HG03354 (cell line): Measurements from ENCODE around the gene PGAM5.
A peak's percentile ranks its signal among the peaks of the same experiment; 100 is the strongest.
"Not testable (repeated sequence)": the region's sequence is repeated elsewhere in the genome, so short reads cannot be mapped to it uniquely, and the experiment has no call there.

Source experiments
- ATAC-seq: cut with Tn5 transposase; IDR thresholded peaks from one replicate; pipeline ENCODE4 v1.9.1; 2021; ENCODE audit warnings: mild to moderate bottlenecking; ENCODE audit not compliant: unreplicated experiment, poor library complexity, severe bottlenecking

Gene PGAM5

DNA sequence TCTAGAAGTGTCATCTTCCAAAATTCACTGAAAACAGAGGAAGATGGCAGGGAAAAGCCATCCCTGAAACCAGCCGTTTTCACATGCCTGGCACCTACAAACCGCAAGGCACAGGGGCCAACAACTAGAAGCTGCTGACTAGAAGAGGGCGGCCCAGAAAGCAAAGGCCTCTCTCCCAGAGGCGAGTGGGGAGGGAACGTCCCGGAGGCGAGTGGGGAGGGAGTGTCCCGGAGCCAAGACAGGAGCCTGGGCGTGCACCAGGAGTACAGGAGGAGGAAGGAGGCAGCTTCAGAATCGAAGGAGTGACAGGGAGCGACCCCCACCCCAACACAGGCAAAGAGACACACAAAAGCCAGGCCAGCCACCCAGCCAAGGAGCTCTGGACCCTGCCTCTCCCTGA lies 30.0 kb downstream of the PGAM5 start:
- no peak for ATAC-seq

DNA sequence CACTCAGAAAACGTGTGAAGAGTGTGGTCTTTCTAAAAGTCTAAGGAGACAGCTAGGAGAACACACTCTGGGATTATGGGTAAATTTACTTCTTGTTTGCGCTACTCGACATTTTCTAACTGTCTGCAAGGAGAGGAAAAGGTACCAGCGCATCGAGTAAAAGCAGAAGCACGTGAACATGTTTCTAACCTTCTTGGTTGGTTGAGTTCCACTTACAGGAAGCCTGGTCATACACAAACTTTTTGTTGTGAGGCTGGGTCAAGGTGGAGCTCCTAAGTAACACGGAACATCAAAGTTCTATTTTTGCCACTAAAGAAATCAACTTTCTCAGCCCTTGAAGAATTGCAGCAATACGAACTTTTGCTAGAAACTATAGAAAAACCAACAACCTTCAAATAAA lies 31.0 kb downstream of the PGAM5 start:
- no peak for ATAC-seq

DNA sequence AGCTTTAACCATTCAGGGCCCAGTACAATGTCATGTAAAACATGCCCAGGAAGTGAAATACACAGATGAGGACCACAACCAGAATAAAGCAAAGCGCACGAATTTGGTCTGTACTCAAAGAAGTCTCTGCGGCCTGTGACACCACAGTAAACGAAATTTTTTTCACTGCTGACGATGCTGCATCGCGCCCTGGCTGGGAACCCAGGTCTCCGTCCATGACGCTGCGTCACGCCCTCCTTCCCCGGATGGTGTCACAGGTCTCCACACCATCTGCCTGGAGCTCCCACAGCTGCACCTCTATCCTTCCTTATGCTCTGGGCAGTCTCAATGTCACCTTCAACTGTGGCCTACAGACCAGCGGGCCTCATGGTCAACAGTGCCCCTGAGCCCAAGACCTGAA lies 33.2 kb downstream of the PGAM5 start:
- no peak for ATAC-seq

DNA sequence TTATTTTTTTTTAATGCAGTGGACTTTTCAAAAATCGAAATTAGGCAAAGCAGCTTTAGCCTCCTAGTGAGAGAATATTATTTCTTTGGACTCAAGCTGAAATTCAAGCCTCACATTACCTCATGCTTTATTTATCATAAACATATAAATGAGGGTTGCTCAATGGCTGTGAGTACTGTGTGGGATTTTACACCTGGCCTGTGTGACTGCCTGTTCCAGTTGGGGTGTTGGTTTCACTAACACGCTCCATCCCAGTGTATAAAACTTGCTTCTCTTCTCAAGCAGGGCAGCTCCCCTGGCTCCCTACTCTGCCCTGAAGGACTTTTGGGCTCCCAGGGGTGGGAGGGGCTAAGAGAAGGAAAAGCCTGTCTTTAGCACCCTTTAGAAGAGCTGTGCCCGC lies 36.0 kb downstream of the PGAM5 start:
- no peak for ATAC-seq

DNA sequence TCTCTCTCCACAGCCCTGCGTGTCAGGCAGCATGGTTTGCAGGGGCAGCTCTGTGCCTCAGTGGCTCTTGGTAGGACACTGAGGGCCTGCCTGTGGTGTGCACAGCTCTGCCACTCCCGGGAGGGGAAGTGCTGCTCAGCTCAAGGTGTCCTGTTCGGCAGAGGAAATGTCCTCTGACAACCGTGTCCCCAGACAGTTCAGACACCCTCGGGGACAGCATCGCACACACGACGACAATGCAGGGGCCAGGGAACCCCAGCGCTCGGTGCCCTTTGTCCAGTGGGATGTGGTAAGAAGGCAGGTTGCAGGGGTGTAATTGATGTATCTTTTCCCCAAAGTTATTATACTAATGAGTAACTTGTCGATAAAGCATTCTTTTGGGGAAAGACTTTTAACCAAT lies 36.8 kb downstream of the PGAM5 start:
- no peak for ATAC-seq

DNA sequence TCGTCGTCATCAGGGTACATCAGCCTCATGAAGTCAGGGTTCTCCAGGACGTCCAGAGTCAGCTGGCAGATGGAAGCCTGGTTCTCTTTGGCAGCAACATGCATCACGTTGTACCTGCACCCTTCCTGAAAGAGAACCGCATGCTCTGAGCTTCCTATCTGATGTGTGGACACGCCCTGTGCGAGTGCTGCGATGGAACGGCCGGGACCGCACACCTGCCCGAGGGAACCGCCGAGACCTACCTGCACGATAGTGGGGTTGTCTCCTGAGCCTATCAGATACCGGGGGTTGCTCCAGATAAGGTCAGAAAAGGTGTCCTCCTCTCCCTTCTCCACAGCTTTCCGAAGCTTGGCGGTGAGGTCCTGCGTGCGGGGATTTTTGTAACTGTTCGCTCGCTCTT lies 37.3 kb downstream of the PGAM5 start:
- ATAC-seq, result no peak

DNA sequence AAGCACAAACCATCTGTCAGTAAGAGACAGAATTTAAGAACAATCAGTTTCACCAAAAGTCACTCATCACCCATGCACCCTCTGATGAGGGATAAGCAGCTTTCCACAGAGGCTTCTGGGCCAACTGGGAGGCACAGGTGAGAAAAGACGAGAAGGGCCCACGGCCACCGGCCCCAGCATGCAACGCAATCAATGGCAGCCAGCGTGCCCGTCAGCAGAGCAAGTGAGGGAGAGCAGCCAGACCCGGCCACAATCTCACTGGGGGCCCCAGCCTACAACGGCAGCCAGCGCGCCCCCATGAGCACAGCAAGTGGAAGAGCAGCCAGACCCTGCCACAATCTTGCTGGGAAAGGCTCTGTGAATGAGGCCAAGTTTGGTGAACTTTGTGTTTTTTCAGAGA lies 37.7 kb downstream of the PGAM5 start:
- no peak for ATAC-seq

DNA sequence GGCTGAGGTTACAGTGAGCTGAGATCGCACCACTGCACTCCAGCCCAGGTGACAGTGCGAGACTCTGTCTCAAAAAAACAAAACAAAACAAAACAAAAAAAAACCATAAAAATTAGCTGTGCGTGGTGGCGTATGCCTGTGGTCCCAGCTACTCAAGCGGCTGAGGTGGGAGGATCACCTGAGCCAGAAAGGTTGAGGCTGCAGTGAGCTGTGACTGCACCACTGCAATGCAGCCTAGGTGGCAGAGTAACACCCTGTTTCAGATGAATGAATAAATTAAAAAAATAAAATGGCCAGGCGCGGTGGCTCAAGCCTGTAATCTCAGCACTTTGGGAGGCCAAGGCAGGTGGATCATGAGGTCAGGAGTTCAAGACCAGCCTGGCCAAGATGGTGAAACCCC lies 43.0 kb downstream of the PGAM5 start:
- ATAC-seq, result not testable (repeated sequence)

DNA sequence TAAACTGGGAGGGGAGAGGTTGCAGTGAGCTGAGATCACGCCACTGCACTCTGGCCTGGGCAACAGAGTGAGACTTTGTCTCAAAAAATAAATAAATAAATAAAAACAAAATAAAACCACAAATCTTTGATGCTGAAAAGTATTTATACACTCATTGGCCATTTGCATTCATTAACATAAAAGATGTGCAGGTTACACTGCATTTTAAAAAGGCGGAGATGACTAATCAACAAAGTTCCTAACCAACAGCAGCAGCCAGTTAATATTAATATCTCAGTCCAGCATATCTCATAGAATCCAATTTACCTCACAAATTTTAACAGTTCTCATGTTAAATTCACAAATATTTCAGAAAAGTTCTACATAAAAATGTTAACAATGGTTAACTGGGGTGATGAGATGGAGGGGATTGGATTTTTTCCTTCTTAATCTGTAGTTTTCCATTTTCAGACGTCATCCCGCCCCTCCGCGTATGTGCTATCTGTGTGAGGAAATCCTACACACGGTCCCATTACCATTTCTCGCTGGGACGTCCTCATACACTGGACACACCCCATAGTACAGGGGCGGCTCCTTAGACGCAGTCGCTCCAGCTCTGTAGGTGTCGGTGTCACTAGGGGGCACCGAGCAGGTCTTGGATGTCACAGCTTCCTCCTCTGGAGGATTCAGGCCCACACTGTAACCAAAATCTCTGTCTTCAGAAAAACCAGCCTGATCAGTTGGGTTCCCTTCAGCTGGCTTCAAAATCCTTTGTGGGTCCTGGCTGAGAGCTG lies 43.7 kb downstream of the PGAM5 start:
- ATAC-seq, result no peak

DNA sequence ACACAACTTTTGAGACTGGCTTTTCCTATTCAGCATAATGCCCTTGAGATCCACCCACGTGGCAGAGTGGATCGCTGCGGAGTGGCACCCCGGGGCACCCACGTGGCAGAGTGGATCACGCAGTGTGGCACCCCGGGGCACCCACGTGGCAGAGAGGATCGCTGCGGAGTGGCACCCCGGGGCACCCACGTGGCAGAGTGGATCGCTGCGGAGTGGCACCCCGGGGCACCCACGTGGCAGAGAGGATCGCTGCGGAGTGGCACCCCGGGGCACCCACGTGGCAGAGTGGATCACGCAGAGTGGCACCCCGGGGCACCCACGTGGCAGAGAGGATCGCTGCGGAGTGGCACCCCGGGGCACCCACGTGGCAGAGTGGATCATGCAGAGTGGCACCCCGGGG lies 48.2 kb downstream of the PGAM5 start:
- not testable (repeated sequence) for ATAC-seq

DNA sequence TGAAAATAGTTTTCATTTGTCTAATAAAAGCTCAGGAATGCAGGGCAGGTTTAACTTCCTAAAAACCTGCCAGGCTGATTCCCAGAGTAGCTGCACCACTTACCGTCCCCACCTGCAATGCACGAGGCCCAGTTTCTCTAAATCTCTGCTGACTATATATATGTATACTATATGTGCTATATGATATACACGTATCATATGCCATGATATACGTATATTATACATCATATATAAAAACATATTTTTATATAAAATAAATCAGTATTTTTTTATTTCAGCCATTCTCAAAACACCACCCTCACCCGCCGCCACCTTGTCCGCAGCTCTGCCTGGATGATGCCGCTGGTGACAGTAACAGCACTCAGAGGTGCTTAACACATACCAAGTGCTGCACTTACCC lies 48.7 kb downstream of the PGAM5 start:
- no peak for ATAC-seq

DNA sequence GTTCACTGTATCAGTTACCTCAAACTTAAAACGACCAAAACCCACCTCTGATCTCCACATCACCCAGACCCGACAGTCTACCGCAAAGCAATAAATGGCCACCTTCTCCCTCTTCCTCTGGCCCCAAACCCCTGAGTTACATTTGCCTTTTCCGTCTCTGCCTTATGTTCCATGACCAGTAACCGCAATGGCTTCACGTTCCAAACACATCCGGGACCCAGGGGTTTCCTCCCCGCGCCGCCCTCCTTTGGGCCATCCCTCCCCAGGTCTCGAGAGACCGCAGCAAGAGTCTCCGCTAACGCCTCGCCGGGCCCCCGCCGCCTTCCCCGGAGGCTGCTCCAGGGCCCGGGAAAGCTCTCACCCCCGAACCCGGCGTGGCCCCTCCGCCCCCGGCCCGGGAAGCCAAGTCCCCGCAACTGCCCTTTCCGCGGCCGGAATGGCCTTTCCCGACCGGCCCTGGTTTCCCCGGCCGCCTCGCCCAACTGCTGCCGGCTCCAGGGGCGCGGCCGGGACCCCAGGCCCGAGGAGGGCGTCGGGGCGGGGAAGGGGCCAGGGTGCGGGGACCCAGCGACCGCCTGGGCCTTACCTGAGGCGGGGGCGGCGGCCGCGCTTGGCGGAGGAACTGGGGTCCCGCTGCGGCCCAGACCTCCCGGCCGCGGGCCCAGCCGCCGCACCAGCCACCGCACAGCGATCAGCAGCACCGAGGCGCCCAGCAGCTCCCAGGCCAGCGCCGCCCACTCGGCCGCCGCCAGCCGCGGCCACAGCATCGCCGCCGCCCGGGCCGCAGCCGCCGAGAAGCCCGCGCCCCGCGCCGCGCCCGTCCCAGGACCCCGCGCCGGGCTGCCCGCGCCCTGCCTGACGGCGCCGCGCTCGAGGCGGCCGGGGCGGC lies 50.6 kb downstream of the PGAM5 start, which contains the start of gene ANKLE2:
TSS of gene ANKLE2 (minus strand) at position 801 of the 889 bp plus-strand sequence. CDS start at position 767, 34 bp downstream.
- peak; percentile 47 for ATAC-seq

DNA sequence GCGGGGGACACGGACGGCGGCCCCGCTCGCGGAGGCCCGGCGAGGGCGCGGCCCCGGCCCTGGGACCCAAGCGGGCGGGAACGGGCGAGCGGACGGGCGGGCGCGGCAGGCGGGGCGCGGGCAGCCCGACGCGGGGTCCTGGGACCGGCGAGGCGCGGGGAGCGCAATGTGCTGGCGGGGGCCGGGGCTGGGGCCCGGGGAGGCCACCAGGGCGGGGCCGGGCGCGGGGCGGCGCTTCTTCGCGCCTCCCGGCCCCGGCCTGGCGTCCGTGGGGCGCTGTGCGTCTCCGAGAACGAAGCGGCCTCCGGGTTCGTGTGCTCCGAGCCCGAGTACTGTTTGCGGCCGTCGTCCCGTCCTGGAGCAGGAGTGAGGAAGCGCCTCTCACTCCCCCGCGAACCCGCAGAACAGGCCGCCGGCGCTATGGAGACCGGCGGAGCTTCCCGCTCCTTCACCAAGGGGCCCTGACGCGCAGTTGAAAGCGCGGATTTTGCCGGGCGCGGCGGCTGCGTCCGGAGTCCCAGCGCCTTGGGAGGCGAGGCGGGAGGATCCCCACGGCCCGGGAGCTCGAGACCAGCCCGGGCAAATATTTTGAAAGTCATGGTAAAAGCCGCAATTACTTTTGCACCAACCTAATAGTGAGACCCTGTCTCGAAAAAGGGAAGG lies 51.4 kb downstream of the PGAM5 start:
- peak; percentile 85 for ATAC-seq

DNA sequence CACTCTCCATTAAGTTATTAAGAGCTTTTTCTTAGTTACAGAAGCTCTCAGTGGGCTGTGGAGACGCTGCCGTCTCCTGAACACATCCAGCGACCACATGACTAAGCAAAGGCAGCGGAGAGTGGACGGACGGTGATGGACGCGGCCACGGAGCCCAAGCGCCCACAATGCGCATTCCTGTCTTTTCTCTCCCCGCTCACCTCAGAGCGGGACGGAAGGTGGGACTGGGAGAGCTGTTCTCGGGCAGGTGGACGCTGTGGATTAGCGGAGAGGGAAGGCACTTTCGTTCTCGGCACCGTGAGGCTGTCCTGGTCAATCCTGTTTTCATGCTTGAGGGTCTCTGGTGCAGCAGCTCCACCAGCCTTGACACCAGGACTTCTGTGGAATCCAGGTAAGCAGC lies 53.6 kb downstream of the PGAM5 start:
- ATAC-seq, result no peak

DNA sequence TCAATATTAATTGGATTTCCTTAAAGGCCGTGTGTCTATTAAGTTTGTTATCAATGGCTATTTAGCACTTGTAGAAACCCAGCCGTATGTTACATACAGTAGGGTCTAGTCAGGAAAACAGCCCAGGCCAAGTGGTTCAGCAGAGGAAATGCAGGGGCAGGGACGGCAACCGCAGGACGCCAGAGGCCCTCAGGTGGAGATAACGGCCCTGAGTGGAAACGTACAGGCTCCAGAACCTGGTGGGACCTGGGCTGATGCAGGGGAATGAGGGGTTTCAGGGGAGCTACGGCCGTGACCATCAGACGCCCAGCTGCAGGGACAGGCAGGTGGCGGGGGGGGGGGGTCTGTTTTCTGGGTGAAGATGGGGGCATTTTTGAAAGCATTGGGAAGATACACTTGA lies 54.7 kb downstream of the PGAM5 start:
- ATAC-seq, result no peak

DNA sequence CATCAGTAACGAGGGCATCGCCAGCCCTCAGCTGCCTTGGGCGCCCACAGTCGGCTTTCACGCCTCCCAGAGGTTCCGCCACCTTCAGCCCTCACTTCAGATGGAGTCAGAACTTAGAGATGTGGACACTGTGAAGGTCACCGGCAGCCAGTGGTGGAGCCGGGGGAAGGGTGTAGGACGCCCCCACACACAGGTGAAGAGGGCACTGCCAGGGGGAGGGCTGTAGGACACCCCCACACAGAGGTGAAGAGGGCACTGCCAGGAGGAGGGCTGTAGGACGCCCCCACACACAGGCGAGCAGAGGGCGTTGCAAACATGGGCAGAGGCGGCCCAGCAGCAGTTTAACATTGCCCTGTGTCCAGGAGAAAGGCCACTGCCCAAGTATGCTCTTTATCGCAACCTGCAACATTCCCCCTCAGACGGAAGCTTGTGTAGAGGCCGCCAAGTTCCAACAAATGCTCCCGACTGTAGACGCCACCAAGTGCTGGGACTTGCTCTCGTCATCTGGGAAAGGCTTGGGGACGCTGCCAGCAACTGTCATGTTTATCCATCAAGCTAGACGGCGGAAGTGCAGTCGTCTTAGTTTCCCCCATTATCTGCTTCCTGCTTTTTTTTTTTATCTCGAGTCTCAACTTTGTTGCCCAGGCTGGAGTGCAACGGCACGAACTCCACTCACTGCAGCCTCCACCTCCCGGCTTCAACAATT lies 55.9 kb downstream of the PGAM5 start:
- no peak for ATAC-seq

DNA sequence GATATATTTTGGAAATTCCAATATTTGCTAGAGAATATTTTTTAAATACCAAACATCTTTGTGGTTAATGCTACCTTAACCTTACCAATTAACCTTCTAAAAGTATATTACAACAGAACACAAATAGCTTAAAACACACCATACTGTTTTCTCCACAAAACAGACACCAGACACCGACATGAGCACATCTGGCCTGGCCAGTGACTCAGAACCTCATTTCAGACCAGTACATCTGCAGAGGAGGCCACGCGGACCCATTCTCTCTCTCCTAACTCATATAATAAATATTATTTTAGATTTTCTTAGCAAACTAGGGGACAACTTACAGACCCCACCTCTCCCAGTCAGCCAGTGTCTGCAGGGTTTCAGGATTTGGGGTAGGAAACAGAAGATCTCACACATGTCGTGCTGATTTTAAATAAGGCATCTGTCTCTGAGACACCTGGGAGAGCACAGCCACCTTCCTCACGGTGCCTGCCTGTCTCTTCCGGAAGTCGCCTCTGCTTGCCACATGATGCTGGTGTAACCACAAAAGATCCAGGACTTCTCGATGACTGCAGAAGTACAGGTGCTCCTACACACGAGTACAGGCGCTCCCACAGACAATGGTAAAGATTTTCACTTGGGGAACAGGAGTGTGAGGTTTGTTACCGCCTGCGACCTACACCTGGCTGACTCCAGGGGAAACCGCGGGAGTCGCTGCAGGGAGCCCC lies 60.6 kb downstream of the PGAM5 start:
- peak; percentile 62 for ATAC-seq
